ENCODE results near the gene TMEM255A. TPM values are rescaled to one million over a fixed set of nuclear protein-coding genes. Genes with fewer than 3 reads are reported as not detected.

Gene TMEM255A
- total RNA-seq, 2 experiments from 2014 or later, result not detected

GRCh38 chrX:120270567-120270966 lies 40.7 kb downstream of the TMEM255A start:
- intact Hi-C loops (cut with DNase I, micrococcal nuclease), result no loop called here
- Mint-ChIP-seq H3K4me3 (no peak overlapping the region), H3K9me3 (no peaks in the 10 kb centered on the region), H3K4me1 (ENCODE audit: low read depth) (peaks cover 11% of the 10 kb centered on the region), H3K27ac (no peak overlapping the region), H3K27me3 (no peaks in the 10 kb centered on the region), H3K36me3 (ENCODE audit: low read depth) (no peaks in the 10 kb centered on the region)
- H3K4me1 ChIP-seq (ENCODE audit: insufficient read depth, low read length), result peaks cover 7% of the 10 kb centered on the region
- ATAC-seq (ENCODE audit: poor library complexity) (no peak), DNase-seq (no peak)
- ChIA-PET POLR2A (no interaction called here), CTCF (no interaction called here)
- TF ChIP-seq CTCF (IDR thresholded peaks at IDR 0.05), result no peak
- peaks cover 0 to 5% of the 10 kb centered on the region in 2 experiments for H3K27me3 ChIP-seq (ENCODE audit: control insufficient read depth in 1 of 2, insufficient read depth in 2 of 2, low read length in 2 of 2)
- H3K4me3 ChIP-seq (ENCODE audit: low read length), result no peak overlapping the region
- H3K36me3 ChIP-seq (ENCODE audit: insufficient read depth, low read length), result no peaks in the 10 kb centered on the region
- no peak overlapping the region for H3K27ac ChIP-seq (ENCODE audit: low read depth in 1 of 2, low read length in 2 of 2)
- no peaks in the 10 kb centered on the region for H3K9me3 ChIP-seq (ENCODE audit: control insufficient read depth in 1 of 2, insufficient read depth in 1 of 2, low read length in 2 of 2)

- H3K27ac Mint-ChIP-seq, result peak overlapping the region; percentile 80
- TF ChIP-seq CTCF (IDR thresholded peaks at IDR 0.05), result no peak
These were observed 41.8 kb downstream of the TMEM255A start for GRCh38 chrX:120269373-120270035.

GRCh38 chrX:120264341-120264740 lies 46.9 kb downstream of the TMEM255A start:
- ATAC-seq (ENCODE audit: poor library complexity), result no peak
- Mint-ChIP-seq H3K27ac (no peak overlapping the region), H3K36me3 (ENCODE audit: low read depth) (no peaks in the 10 kb centered on the region), H3K27me3 (no peaks in the 10 kb centered on the region), H3K9me3 (no peaks in the 10 kb centered on the region), H3K4me3 (no peak overlapping the region), H3K4me1 (ENCODE audit: low read depth) (peaks cover 4% of the 10 kb centered on the region)
- ChIA-PET POLR2A (interaction anchor here (1.0 kb wide), 1 partner anchor 14 kb away, joined by 3 read pairs; the partner anchor contains the start of gene ZBTB33), CTCF (no interaction called here)
- intact Hi-C loops (cut with DNase I, micrococcal nuclease), result no loop called here
- no peak overlapping the region for H3K4me3 ChIP-seq (ENCODE audit: low read length)
- no peaks in the 10 kb centered on the region for H3K36me3 ChIP-seq (ENCODE audit: insufficient read depth, low read length)
- TF ChIP-seq CTCF (IDR thresholded peaks at IDR 0.05), result no peak
- no peaks in the 10 kb centered on the region for H3K27me3 ChIP-seq (ENCODE audit: control insufficient read depth in 1 of 2, insufficient read depth in 2 of 2, low read length in 2 of 2)
- DNase-seq, result no peak
- H3K4me1 ChIP-seq (ENCODE audit: insufficient read depth, low read length), result peaks cover 4% of the 10 kb centered on the region
- H3K27ac ChIP-seq (ENCODE audit: low read depth in 1 of 2, low read length in 2 of 2), result no peak overlapping the region
- H3K9me3 ChIP-seq (ENCODE audit: control insufficient read depth in 1 of 2, insufficient read depth in 1 of 2, low read length in 2 of 2), result no peaks in the 10 kb centered on the region

More at GRCh38 chrX:120269373-120270035, 41.8 kb downstream of the TMEM255A start:
- Histone ChIP-seq H3K27me3 (ENCODE audit: control insufficient read depth in 1 of 2, insufficient read depth in 2 of 2, low read length in 2 of 2) (no peaks in the 10 kb centered on the region), H3K4me3 (ENCODE audit: low read length) (no peak overlapping the region), H3K9me3 (ENCODE audit: control insufficient read depth in 1 of 2, insufficient read depth in 1 of 2, low read length in 2 of 2) (no peaks in the 10 kb centered on the region), H3K4me1 (ENCODE audit: insufficient read depth, low read length) (peaks cover 7% of the 10 kb centered on the region), H3K36me3 (ENCODE audit: insufficient read depth, low read length) (no peaks in the 10 kb centered on the region), H3K27ac (ENCODE audit: low read depth in 1 of 2, low read length in 2 of 2) (peak overlapping the region; percentile 25 to 45)
- CTCF ChIA-PET, result interaction anchor here (0.9 to 1.4 kb wide), 3 partner anchors 10 to 40 kb away, joined by 3 to 7 read pairs (median 4); partner anchors contain the start of gene ZBTB33
- no peaks in the 10 kb centered on the region for H3K36me3 Mint-ChIP-seq (ENCODE audit: low read depth)
- ATAC-seq (ENCODE audit: poor library complexity), result peak; percentile 97
- H3K4me3 Mint-ChIP-seq, result no peak overlapping the region
- no peaks in the 10 kb centered on the region for H3K9me3 Mint-ChIP-seq
- H3K27me3 Mint-ChIP-seq, result no peaks in the 10 kb centered on the region
- POLR2A ChIA-PET, result interaction anchor here (0.8 to 1.7 kb wide), 5 partner anchors 15 to 40 kb away, joined by 3 to 10 read pairs (median 6); partner anchors contain the start of gene ZBTB33
- intact Hi-C loops (cut with DNase I, micrococcal nuclease), result no loop called here
- peak in 4 of 14 experiments; percentile 1 to 63 (median 51) for DNase-seq
- peaks cover 11% of the 10 kb centered on the region for H3K4me1 Mint-ChIP-seq (ENCODE audit: low read depth)
